HG03095 (cell line): ENCODE results near the gene NUP35.

Source experiments
- ATAC-seq: cut with Tn5 transposase; IDR thresholded peaks from one replicate; pipeline ENCODE4 v1.9.1; 2021; ENCODE audit warnings: moderate library complexity; ENCODE audit not compliant: unreplicated experiment

Gene NUP35

GRCh38 chr2:183124222-183124956, at the start of gene NUP35:
Gene NUP35, plus strand, starts transcription at chr2:183124443. Its CDS starts 15 bp downstream, at chr2:183124458.
- ATAC-seq = peak; percentile 83

GRCh38 chr2:183078163-183078463, 46.1 kb upstream of the NUP35 start:
- no peak for ATAC-seq

- ATAC-seq = peak; percentile 91
These were observed 45.6 kb upstream of the NUP35 start, which contains the start of gene DUSP19 for GRCh38 chr2:183078464-183079138. Gene DUSP19, plus strand, starts transcription at chr2:183078747. Its CDS starts 187 bp downstream, at chr2:183078934.

GRCh38 chr2:183079139-183079775, 45.0 kb upstream of the NUP35 start:
- ATAC-seq = peak; percentile 27

- no peak for ATAC-seq
These were observed 42.3 kb upstream of the NUP35 start for GRCh38 chr2:183081911-183082310.

GRCh38 chr2:183088061-183088460, 36.2 kb upstream of the NUP35 start:
- no peak for ATAC-seq

GRCh38 chr2:183089192-183089851, 34.9 kb upstream of the NUP35 start:
- ATAC-seq = peak; percentile 39

GRCh38 chr2:183091318-183091953, 32.8 kb upstream of the NUP35 start:
- ATAC-seq = no peak

- ATAC-seq = no peak
These were observed 32.3 kb upstream of the NUP35 start for GRCh38 chr2:183091954-183092345.

- ATAC-seq = peak; percentile 80
These were observed 30.2 kb upstream of the NUP35 start for GRCh38 chr2:183093857-183094657.

- ATAC-seq = no peak
These were observed 18.7 kb upstream of the NUP35 start for GRCh38 chr2:183105402-183106134.

GRCh38 chr2:183112577-183112976, 11.7 kb upstream of the NUP35 start:
- ATAC-seq = no peak

GRCh38 chr2:183113630-183114029, 10.6 kb upstream of the NUP35 start:
- ATAC-seq = no peak

- ATAC-seq = no peak
These were observed 7.0 kb upstream of the NUP35 start for GRCh38 chr2:183117226-183117625.

- no peak for ATAC-seq
These were observed 905 bp upstream of the NUP35 start for GRCh38 chr2:183123117-183123958.

- peak; percentile 39 for ATAC-seq
These were observed 353 bp upstream of the NUP35 start for GRCh38 chr2:183123959-183124221.

- ATAC-seq = no peak
These were observed 663 bp downstream of the NUP35 start for GRCh38 chr2:183124957-183125255.

GRCh38 chr2:183125659-183126341, 1.6 kb downstream of the NUP35 start:
- no peak for ATAC-seq

- ATAC-seq = no peak
These were observed 2.4 kb downstream of the NUP35 start for GRCh38 chr2:183126635-183127034.
